ENCODE measurements around the gene RAB11FIP4.
"Not testable (repeated sequence)": the region's sequence is repeated elsewhere in the genome, so short reads cannot be mapped to it uniquely, and the experiment has no call there.

RAB11FIP4 gene, protein sequence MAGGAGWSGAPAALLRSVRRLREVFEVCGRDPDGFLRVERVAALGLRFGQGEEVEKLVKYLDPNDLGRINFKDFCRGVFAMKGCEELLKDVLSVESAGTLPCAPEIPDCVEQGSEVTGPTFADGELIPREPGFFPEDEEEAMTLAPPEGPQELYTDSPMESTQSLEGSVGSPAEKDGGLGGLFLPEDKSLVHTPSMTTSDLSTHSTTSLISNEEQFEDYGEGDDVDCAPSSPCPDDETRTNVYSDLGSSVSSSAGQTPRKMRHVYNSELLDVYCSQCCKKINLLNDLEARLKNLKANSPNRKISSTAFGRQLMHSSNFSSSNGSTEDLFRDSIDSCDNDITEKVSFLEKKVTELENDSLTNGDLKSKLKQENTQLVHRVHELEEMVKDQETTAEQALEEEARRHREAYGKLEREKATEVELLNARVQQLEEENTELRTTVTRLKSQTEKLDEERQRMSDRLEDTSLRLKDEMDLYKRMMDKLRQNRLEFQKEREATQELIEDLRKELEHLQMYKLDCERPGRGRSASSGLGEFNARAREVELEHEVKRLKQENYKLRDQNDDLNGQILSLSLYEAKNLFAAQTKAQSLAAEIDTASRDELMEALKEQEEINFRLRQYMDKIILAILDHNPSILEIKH

DNA sequence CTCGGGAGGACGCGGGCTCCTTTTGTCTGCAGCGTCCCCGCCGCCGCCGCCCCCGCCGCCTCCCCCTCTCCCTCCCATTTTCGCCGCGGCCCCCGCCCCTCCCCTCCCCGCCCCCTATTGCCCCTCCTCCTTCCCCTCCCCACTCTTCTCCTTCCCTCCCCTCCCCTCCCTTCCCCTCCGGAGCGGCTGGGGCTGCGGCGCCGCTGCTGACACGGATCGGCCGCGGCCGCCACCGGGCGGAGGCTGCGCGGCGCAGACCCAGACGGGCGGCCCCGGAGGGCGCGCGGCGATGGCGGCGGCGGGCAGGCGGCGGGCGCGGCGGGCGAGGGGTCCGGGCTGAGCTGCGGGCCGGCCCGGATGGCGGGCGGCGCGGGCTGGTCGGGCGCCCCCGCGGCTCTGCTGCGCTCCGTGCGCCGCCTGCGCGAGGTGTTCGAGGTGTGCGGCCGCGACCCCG lies at the start of gene RAB11FIP4:
Gene RAB11FIP4, plus strand, starts transcription at position 180 of the 454 bp plus-strand sequence. Its CDS starts 178 bp downstream, at position 358.
- TF ChIP-seq, protein P1, sequence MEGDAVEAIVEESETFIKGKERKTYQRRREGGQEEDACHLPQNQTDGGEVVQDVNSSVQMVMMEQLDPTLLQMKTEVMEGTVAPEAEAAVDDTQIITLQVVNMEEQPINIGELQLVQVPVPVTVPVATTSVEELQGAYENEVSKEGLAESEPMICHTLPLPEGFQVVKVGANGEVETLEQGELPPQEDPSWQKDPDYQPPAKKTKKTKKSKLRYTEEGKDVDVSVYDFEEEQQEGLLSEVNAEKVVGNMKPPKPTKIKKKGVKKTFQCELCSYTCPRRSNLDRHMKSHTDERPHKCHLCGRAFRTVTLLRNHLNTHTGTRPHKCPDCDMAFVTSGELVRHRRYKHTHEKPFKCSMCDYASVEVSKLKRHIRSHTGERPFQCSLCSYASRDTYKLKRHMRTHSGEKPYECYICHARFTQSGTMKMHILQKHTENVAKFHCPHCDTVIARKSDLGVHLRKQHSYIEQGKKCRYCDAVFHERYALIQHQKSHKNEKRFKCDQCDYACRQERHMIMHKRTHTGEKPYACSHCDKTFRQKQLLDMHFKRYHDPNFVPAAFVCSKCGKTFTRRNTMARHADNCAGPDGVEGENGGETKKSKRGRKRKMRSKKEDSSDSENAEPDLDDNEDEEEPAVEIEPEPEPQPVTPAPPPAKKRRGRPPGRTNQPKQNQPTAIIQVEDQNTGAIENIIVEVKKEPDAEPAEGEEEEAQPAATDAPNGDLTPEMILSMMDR (IDR thresholded peaks at IDR 0.05), result no peak
- Histone ChIP-seq H3K4me3 (peak within 1 kb of the TSS; percentile 69), H3K27ac (no peak within 1 kb of the TSS)
- peak; percentile 45 for DNase-seq (ENCODE audit: low spot score)

DNA sequence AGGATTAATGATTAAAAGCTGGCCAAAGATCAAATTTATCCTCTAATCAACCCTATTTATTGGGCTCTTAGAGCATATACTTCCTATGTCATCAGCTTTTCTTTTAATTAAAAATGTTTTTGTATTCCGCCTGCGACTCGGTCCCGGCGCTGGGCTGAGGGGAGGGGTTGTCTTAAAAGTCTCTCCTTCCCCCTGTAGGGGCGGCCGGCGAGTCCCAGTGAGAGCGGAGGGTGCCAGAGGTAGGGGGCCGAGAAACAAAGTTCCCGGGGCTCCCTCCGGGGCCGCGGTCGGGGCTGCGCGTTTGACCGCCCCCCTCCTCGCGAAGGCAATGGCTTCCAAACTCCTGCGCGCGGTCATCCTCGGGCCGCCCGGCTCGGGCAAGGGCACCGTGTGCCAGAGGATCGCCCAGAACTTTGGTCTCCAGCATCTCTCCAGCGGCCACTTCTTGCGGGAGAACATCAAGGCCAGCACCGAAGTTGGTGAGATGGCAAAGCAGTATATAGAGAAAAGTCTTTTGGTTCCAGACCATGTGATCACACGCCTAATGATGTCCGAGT lies 46.2 kb upstream of the RAB11FIP4 start:
- DNase-seq (ENCODE audit: low spot score); H3K27ac ChIP-seq; H3K4me3 ChIP-seq: not testable (repeated sequence)

DNA sequence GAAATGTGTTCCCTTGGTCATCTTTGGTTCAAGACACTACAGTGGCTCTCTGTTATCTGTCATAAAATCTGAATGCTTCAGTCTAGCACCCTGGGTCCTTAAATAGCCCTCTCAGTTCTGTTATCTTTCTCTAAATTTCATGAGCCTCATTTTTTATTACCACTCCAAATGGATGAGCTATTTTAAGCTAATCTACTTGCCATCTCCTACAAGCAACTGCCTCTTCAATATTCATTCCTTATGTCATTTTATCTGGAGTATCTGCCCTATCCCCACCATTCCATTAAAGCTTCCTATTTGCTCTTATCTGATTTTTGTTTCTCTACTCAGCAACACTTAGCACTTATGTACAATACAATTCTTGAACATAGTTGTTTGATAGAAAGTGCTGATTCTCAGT lies 42.0 kb upstream of the RAB11FIP4 start:
- DNase-seq (ENCODE audit: low spot score), result no peak
- no peak overlapping the region for H3K27ac ChIP-seq
- H3K4me3 ChIP-seq, result no peak overlapping the region
- TF ChIP-seq, protein P1 (IDR thresholded peaks at IDR 0.05), result no peak

DNA sequence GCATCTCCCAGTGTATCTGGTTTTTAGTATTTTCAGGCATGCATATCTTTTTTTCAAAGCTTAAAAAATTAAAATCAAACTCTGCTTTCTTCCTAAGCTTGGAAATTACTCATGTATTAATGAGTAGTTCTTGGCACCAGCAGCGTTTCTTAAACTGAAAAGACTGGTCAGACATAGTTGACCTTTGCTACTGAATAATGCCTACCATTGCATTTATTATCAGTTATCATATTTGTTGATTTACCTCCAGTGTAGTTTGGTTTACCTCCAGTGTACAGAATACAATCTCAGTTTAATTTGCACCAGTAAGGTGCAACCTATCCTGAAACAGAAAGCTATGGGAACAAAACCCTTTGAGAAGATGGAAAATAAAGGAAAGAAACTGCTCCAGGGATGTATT lies 35.5 kb upstream of the RAB11FIP4 start:
- Histone ChIP-seq H3K4me3 (no peak overlapping the region), H3K27ac (no peak overlapping the region)
- TF ChIP-seq, protein P1 (IDR thresholded peaks at IDR 0.05), result no peak
- no peak for DNase-seq (ENCODE audit: low spot score)

DNA sequence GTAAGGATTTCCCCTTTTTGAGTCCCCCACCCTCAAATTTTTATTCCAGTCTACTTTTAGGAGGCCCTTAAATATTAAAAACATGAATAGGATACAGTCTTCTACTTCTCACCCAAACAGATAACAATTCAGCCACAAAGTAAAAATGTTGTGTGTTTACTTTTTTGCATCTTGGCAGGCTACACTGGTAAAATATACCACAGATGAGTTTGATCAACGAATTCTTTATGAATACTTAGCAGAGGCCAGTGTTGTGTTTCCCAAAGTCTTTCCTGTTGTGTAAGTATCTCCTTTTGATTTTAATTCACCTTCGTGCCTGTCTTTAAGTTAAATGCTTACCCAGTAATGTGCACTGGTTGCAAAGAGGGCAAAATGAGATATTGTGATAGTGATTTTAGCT lies 34.4 kb upstream of the RAB11FIP4 start:
- Histone ChIP-seq H3K27ac (no peak overlapping the region), H3K4me3 (no peak overlapping the region)
- TF ChIP-seq, protein P1 (IDR thresholded peaks at IDR 0.05), result no peak
- DNase-seq (ENCODE audit: low spot score), result no peak

DNA sequence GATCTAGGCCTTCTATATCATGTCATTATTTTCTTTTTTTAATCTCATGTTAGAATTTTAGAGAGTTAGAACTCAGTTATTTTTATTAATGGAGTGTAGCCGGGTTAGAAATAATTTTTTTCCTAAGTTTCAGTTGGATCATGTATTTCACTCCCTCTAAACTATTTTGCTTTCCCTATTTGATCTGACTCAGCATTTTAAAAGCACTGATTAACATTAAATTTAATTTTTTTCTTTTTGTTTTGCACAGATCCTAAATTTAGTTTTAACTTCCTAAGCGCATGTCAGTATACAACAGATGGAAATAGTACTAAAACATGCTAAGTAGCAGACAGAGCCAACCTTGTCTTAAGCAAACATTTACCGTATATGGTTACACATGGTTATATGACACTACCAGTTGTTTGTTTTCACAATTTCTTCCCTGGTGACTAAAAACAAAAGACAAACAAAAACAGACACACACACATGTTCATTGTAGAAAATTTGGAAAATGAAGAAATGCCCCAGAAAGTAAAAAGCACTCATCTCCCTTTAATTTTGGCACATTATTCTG lies 33.6 kb upstream of the RAB11FIP4 start:
- Histone ChIP-seq H3K27ac (no peak overlapping the region), H3K4me3 (no peak overlapping the region)
- TF ChIP-seq, protein P1 (IDR thresholded peaks at IDR 0.05), result no peak
- no peak for DNase-seq (ENCODE audit: low spot score)

DNA sequence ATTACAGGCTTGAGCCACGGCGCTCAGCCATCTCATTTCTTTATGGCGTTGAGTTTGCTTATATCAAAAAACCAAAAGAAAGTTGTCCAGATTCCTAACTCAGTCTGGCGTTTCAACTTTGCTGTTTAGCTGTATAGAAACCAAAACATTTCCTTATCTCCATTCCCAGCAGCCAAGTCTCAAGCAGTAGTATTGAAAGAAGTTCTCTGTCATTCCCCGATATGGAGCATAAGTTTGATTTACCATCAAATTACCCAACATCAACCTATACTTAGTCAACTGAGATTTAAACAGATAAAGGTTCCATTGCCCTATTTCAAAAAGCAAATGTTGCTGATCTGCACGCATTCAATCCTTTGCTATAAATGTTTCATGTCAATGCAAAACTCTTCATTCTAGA lies 27.5 kb upstream of the RAB11FIP4 start:
- DNase-seq (ENCODE audit: low spot score), result no peak

More for the DNA sequence above, 27.5 kb upstream of the RAB11FIP4 start:
- TF ChIP-seq, protein P1 (IDR thresholded peaks at IDR 0.05), result no peak
- no peak overlapping the region for H3K27ac ChIP-seq
- no peak overlapping the region for H3K4me3 ChIP-seq

Measured in coronary artery (tissue), 2 donors.